Skeletal muscle tissue (tissue), 4 donors: Measurements from ENCODE around the gene LIN54. TPM values are rescaled to one million over a fixed set of nuclear protein-coding genes. Genes with fewer than 3 reads are reported as not detected.
"Not testable (repeated sequence)": the region's sequence is repeated elsewhere in the genome, so short reads cannot be mapped to it uniquely, and the experiment has no call there.

ENCODE experiments used
- H3K27ac ChIP-seq: one replicate; pipeline ENCODE4 v1.7.0; 2013; ENCODE audit warnings: mild to moderate bottlenecking, low read depth, low read length, inconsistent platforms
- H3K27me3 ChIP-seq, 3 donors: one replicate each; pipeline ENCODE4 v1.7.0; 2013; ENCODE audit warnings: low read length in 3 of 3; ENCODE audit not compliant: control insufficient read depth in 3 of 3, insufficient read depth in 3 of 3
- H3K36me3 ChIP-seq, 3 donors: one replicate each; pipeline ENCODE4 v1.7.0; 2013; ENCODE audit warnings: low read length in 3 of 3; ENCODE audit not compliant: control insufficient read depth in 3 of 3, insufficient read depth in 3 of 3
- H3K4me1 ChIP-seq, 3 donors: one replicate each; pipeline ENCODE4 v1.7.0; 2013; ENCODE audit warnings: low read length in 3 of 3, mild to moderate bottlenecking in 3 of 3; ENCODE audit not compliant: control insufficient read depth in 3 of 3, insufficient read depth in 3 of 3
- H3K4me3 ChIP-seq, 3 donors: one replicate each; pipeline ENCODE4 v1.7.0; 2013; ENCODE audit warnings: low read length in 3 of 3
- H3K9ac ChIP-seq, 3 donors: one replicate each; pipeline ENCODE4 v1.7.0; 2013; ENCODE audit warnings: low read length in 3 of 3, mild to moderate bottlenecking in 3 of 3, moderate library complexity in 2 of 3, low read depth in 1 of 3
- H3K9me3 ChIP-seq, 3 donors: one replicate each; pipeline ENCODE4 v1.7.0; 2013; ENCODE audit warnings: low read length in 3 of 3; ENCODE audit not compliant: control insufficient read depth in 3 of 3
- total RNA-seq: library from RNA; depleted of rRNA; stranded (reverse); fragments of >200 nt; gene quantifications from one replicate; pipeline ENCODE4 v1.2.3, GENCODE V29; 2014
- donor health status: Osteomylitis.

LIN54 gene
- total RNA-seq, 1 donor from 2014 or later, result 8.4 TPM

DNA sequence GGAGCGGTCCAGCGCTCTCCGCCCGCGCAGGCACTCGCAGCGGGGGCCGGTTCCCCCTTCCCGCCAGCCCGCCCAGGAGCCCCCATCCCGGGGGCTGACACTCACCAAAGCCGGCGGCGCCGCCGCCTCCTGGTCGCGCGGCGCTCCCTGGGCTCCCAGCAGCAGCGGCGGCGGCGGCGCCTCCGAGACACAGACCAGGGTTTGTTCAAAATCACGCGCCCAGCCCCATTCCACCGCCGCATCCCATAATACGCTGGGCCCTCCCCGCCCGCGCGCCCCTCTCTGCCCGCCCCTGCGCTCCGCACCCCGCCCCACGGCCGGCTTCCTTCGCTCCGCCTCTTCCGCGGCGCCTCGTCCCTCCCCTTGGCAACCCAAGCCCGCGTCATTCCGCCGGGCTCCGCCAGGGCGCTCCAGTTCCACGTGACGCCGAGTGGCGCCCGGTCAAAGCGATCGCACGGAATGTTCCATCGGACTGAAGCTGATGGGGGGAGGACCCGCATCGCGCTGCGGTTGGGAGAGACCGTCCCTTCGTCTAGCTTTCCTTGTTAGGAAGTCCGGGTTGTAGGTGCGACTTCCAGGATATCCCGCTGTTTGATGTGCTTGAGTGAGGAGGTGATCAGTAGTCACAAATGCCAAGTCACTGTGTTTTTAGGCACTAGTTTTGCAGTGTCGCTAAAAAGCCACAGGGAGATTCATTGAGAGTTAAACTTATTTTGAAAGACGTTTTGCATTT is 2.2 kb upstream of the LIN54 start:
- Histone ChIP-seq H3K27me3 (no peaks in the 10 kb centered on the region), H3K9me3 (no peaks in the 10 kb centered on the region), H3K4me3 (peak overlapping the region; percentile 83 to 90 (median 90)), H3K4me1 (peaks cover 11 to 24% (median 24%) of the 10 kb centered on the region in 3 donors), H3K27ac (peak overlapping the region; percentile 89), H3K9ac (peak overlapping the region; percentile 80 to 90 (median 87)), H3K36me3 (no peaks in the 10 kb centered on the region)

DNA sequence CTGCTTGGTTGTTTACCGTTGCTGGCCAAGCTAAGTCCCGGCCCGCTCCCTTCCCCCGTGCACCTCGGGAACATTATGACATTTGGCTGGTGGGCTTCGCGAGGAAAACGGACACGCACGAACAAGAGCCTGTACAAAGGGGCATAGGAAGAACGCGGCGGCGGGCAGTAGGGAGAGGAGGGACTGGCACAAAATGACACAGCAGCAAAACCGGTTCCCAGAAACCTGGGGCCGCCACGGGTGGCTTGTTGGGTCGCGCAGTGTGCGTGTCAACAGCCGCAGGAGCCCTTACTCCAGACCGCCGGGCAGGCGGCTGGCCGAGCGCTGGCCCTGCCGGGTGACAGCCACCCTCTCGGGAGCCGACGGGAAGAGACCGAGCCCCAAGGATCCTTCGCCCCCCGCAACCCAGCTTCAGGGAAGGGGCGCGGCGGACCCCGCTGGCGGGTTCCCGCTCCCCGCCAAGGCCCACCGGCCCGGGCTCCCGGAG is 1.6 kb upstream of the LIN54 start:
- H3K9ac ChIP-seq, result peak overlapping the region; percentile 61 to 87 (median 85)
- H3K4me1 ChIP-seq, result peaks cover 11 to 24% (median 24%) of the 10 kb centered on the region in 3 donors
- peak overlapping the region; percentile 89 for H3K27ac ChIP-seq
- H3K9me3 ChIP-seq, result no peaks in the 10 kb centered on the region
- peak overlapping the region; percentile 72 to 80 (median 76) for H3K4me3 ChIP-seq
- no peaks in the 10 kb centered on the region for H3K27me3 ChIP-seq
- H3K36me3 ChIP-seq, result no peaks in the 10 kb centered on the region

DNA sequence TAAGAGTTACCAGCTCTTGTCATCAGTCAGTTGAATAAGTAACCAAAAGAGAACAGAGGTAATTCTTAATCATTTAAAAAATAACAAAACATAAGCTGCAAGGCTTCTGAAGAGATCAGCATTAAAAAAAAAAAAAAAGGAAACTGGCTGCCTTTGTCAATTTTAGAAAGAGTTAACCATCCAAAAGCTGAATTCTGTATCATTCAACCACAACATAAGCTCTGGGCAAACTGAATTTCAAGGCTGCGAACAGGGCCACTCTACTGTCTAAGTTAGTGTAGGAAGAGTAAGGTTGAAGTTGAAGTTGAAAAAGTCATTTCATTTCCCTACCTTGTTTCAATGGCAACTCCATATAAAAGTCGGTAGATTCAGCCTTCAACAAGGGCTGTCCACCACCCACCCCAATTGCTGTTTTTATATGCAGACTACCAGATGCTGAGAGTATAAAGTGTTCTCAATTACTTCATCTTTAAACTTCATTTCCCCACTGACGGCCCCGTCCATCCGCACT is 1.1 kb upstream of the LIN54 start:
- peak overlapping the region; percentile 61 to 87 (median 85) for H3K9ac ChIP-seq
- H3K4me1 ChIP-seq, result peaks cover 11 to 24% (median 24%) of the 10 kb centered on the region in 3 donors
- H3K27me3 ChIP-seq, result no peaks in the 10 kb centered on the region
- peak overlapping the region; percentile 72 to 80 (median 76) for H3K4me3 ChIP-seq
- peak overlapping the region; percentile 89 for H3K27ac ChIP-seq
- no peaks in the 10 kb centered on the region for H3K36me3 ChIP-seq
- H3K9me3 ChIP-seq, result no peaks in the 10 kb centered on the region

DNA sequence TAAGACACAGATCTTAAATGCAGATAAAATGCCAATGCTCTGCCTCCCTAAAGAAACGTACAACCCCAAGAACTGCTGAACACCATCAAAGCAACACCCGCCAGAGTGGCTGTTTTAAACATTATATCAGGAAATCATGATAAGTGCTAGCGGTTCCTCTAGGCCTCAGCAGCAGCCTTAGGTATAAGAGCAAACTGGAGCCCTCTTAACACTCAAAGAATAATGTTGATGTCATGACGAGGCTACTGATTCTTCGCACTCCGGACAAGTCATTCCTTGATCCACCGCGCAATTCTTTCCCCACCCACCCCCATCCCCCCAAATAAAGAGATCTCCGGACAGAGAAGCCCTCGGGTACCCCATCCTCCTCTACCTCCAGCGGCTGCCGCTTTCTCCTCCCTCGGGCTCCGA is 507 bp downstream of the LIN54 start:
- Histone ChIP-seq H3K4me3 (peak overlapping the region; percentile 71 to 79 (median 71)), H3K9me3 (no peaks in the 10 kb centered on the region), H3K36me3 (no peaks in the 10 kb centered on the region), H3K27me3 (no peaks in the 10 kb centered on the region), H3K9ac (peak overlapping the region; percentile 68 to 92 (median 86)), H3K27ac (peak overlapping the region; percentile 81), H3K4me1 (peaks cover 11 to 24% (median 24%) of the 10 kb centered on the region in 3 donors)

DNA sequence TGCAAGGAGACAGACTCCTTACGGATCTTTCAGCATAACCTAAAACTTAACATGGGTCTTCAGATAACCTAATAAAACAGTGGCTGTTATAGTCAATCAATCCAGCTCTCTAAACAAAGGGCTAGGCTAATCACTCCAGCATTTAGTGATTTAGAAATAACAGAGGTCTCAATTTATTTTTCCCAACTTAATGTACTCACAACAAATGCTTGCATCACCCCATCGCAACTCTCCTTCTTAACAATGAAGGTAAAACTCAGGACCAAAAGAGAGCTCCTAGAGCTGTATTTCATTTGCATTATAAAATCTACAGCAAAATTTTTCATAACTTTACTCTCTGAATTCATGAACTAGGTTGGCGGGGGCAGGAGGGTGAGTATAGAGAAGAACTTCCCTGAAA is 1.1 kb downstream of the LIN54 start:
- Histone ChIP-seq H3K9me3 (no peaks in the 10 kb centered on the region), H3K27ac (no peak overlapping the region), H3K4me1 (peaks cover 11 to 24% (median 24%) of the 10 kb centered on the region in 3 donors), H3K27me3 (no peaks in the 10 kb centered on the region), H3K9ac (peak overlapping the region; percentile 27 to 92 (median 86)), H3K36me3 (no peaks in the 10 kb centered on the region), H3K4me3 (peak overlapping the region; percentile 71 to 79 (median 71))

DNA sequence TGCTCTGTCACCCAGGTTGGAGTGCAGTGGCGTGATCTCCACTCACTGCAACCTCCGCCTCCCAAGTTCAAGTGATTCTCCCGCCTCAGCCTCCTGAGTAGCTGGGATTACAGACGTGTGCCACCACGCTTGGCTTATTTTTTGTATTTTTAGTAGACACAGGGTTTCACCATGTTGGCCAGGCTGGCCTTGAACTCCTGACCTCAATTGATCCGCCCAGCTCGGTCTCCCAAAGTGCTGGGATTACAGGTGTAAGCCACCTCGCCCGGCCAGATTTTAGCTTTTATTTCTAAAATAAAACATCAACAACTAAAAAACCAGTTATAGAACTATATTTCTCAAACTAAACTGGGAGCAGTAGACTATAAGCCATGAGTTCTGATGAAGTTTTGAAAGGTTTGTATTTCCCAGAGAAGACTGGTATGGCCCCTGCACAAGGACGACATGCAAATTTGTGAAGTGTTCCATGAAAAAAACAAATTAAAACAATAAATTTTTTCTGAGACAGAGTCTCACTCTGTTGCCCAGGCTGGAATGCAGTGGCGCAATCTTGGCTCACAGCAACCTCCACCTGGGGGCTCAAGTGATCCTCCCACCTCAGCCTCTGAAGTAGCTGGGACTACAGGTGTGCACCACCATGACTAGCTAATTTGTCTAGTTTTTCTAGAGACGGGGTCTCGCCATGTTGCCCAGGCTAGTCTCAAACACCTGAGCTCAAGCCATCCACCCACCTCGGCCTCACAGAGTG is 7.4 kb downstream of the LIN54 start:
- not testable (repeated sequence) for H3K9me3 ChIP-seq, H3K27me3 ChIP-seq, H3K9ac ChIP-seq, H3K4me1 ChIP-seq, H3K36me3 ChIP-seq, H3K27ac ChIP-seq, H3K4me3 ChIP-seq

DNA sequence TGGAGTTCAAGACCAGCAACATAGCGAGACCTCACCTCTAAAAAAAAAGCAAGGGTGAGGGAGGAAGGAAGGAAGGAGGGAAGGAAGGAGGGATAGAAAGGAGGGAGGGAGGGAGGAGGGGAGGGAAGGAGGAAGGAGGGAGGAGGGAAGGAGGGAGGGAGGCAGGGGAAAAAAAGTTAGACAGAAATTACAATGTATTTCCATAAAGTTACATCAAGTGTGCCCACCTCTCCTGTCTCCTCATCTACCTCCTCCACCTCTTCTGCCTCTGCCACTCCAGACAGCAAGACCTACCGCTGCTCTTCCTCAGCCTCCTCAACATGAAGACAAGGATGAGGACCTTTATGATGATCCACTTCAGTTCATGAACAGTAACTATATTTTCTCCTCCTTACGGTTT is 8.3 kb downstream of the LIN54 start:
- no peaks in the 10 kb centered on the region for H3K36me3 ChIP-seq
- no peak overlapping the region for H3K4me3 ChIP-seq
- H3K27ac ChIP-seq, result no peak overlapping the region
- no peaks in the 10 kb centered on the region for H3K9me3 ChIP-seq
- no peaks in the 10 kb centered on the region for H3K4me1 ChIP-seq
- no peak overlapping the region for H3K9ac ChIP-seq
- H3K27me3 ChIP-seq, result no peaks in the 10 kb centered on the region

DNA sequence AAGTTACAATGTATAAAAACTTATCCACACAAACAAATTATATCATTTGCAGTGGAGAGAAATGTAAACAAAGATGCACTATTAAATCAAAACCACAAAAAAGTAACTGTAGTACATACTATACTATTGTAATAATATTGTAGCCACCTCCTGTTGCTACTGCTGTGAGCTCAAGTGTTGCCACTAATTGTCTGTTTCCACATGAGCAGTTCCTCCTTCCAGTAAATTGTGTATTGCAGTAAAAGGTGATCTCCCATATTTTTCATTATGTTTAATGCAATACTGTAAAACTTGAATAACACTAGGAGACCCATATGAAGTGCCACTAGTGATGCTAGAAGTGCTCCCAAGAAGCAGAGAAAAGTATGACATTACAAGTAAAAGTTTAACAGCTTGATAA is 11.7 kb downstream of the LIN54 start:
- no peaks in the 10 kb centered on the region for H3K27me3 ChIP-seq
- H3K4me3 ChIP-seq, result no peak overlapping the region
- no peak overlapping the region for H3K9ac ChIP-seq
- no peaks in the 10 kb centered on the region for H3K36me3 ChIP-seq
- no peaks in the 10 kb centered on the region for H3K9me3 ChIP-seq
- H3K4me1 ChIP-seq, result no peaks in the 10 kb centered on the region
- H3K27ac ChIP-seq, result no peak overlapping the region

DNA sequence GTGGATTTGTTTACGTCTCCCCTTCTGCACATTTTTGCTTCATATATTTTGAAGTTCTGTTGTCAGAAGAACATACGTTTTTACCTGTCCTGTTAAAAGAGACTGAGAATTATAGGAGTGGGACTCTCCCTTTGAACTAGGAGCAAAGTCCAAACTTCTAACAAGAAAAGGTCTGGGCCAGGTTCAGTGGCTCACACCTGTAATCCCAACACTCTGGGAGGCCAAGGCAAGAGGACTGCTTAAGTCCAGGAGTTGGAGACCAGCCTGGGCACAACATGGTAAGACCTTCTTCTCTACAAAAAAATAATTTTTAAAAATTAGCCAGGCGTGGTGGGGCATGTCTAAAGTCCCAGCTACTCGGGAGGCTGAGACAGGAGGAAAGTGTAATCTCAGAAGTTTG is 15.8 kb downstream of the LIN54 start:
- H3K9me3 ChIP-seq, result no peaks in the 10 kb centered on the region
- no peak overlapping the region for H3K27ac ChIP-seq
- no peak overlapping the region for H3K4me3 ChIP-seq
- H3K27me3 ChIP-seq, result no peaks in the 10 kb centered on the region
- H3K36me3 ChIP-seq, result no peaks in the 10 kb centered on the region
- no peak overlapping the region for H3K9ac ChIP-seq
- H3K4me1 ChIP-seq, result peaks cover 0 to 2% (median 0%) of the 10 kb centered on the region in 3 donors
